IPS-11a (cell line): ENCODE measurements around the gene PXK.

Experiments
- H3K4me3 ChIP-seq: one replicate; pipeline ENCODE4 v1.5.1; 2013; ENCODE audit warnings: low read depth, low read length, control low read depth

The PXK gene

GRCh38 chr3:58459160-58459559 is 126.5 kb downstream of the PXK start:
- H3K4me3 ChIP-seq: no peak overlapping the region

DNA sequence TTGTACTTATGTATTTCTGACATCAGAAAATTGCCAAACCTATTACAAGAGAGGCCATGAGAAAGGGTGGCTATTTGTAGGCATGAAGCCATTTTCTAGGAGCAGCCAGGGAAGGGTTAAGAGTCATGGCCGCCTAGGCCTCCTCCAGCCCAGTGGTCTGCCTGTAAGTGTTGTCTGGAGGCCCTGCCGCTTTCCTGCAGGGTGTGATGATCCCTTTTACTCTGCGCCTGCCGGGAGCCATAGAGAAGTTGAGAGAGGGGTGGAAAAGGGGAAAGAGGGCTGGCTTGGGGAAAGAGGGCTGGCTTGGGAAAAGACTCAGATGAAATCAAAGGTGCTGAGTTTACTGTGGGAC is 130.1 kb downstream of the PXK start:
- no peak overlapping the region for H3K4me3 ChIP-seq

DNA sequence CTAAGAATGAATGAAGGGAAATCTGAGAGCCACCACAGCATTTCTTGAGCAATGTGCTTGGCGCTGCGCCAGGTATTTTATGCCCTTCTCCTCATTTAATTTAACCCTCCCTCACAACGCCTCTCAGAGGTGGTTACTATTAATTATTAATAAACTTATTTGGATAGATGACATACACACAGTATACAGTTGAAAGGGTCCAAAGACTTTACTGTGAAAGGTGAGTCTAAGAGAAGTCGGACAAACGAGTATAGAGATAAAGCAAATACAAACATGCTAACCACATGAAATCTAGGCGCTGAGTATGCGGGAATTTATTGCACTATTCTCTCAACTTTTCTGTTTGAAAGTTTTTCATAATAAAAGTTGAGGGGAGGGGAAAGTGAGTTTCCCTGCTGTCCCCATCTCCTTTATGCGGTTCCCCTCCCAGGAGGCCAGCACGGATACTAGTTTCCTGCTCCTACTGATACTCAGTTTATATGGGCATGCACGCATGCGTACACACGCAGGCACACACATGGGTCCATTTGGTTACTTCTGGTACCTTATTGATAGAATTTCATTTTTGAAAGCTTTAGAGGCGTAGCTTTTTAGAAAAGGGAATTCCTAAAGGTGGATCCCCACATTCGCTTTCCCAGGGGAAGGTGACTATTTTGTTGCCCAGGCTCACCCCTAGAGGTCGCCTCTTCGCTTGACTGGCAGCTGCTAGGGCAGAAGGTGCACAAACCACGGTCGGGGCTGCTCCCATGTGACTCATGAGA is 130.7 kb downstream of the PXK start:
- no peak overlapping the region for H3K4me3 ChIP-seq

- H3K4me3 ChIP-seq: no peak overlapping the region
Measured at GRCh38 chr3:58463942-58464271, 131.2 kb downstream of the PXK start.

- no peak overlapping the region for H3K4me3 ChIP-seq
Measured at GRCh38 chr3:58464866-58465265, 132.2 kb downstream of the PXK start.

DNA sequence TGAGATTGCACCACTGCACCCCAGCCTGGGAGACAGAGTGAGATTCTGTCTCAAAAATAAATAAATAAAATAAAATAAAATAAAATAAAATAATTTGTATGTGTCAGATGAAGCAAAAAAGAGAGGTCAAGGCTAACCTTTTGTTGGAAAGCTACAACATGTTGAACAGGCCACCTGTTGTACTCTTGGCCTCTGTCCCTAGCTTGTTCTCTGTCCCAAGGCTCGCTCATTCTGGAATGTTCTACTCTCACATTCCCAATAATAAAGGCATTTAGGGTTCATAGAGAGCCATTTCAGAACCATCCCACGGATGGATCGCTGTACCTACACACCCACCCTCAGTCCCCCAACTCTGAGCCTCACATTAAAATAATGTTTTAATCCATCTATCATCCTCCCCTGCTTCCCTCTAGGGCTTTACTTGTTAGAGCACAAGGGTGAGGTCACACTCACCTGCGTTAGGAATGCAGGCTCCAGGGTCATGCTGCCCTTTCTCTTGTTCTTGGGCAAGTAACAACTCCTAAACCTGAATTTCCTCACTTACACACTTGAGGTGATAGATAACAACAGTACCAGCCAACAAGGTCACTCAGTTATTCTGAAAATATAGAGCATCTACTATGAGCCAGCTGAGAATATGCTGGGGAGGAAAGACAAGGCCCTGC is 134.3 kb downstream of the PXK start:
- no peak overlapping the region for H3K4me3 ChIP-seq

DNA sequence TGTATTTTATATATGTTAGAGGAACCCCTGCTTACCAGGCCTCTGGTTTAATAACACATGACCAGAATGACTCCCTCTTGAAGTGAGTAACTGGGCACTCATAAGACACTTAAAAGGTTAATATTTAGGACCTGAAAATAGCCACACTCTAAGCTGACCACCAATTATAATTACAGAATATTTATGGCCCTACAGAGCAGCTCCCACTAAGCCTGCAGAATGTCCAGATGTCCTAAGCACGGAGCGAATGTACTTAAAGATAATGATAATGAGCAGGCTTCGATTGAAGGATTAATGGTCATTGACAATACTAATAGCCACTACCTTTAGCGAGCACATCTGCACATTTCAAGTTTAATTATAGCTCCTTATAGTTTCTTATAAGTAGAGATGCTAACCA is 136.4 kb downstream of the PXK start:
- no peak overlapping the region for H3K4me3 ChIP-seq

DNA sequence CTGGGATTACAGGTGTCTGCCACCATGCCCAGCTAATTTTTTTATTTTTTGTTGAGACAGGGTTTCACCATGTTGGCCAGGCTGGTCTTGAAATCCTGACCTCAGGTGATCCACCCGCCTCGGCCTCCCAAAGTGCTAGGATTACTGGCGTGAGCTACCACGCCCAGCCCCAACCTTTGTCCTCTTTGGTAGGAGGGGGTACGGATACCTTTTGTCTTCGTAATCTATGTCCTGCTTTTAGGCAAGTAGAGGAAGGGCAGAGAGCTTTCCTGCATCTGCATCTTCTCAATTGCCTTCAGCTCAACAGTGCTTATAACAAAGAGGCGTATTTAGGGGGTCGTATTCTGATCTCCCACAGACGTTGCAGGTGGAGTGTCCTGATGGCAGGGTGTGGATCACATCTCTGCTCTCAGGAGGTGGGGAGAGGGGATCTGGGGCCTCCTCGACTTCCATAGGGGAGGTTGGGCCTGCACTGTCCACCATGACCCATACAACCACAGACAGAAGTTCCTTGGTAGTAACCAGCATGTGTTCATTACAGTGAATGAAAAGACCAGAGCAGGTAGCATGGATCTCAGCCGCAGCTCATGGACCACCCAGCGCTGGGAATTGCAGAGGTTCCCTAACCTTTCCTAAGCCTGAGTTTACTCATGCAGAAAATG is 137.8 kb downstream of the PXK start:
- no peak overlapping the region for H3K4me3 ChIP-seq

GRCh38 chr3:58471025-58471887 is 138.6 kb downstream of the PXK start:
- no peak overlapping the region for H3K4me3 ChIP-seq

DNA sequence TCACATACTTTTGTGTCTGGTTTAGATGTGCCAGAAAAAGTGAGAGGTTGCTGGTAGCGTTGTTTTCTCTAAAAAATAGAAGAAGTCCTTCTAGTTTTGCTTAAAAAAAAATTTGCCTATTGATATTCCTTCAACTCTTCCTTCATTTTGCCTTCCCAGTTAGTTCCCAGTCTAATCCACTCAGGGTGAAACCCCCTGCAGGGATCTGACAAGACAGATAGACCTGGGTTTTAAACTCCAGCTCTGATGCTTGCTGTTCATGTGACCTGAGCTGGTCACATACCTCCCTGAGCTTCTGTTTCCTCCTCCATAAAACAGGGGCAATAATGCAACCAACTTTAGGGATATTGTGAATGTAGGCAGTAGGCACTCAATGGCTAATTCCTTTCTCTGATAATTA is 140.6 kb downstream of the PXK start:
- H3K4me3 ChIP-seq: no peak overlapping the region

- no peak overlapping the region for H3K4me3 ChIP-seq
Measured at GRCh38 chr3:58474348-58474911, 141.7 kb downstream of the PXK start.

DNA sequence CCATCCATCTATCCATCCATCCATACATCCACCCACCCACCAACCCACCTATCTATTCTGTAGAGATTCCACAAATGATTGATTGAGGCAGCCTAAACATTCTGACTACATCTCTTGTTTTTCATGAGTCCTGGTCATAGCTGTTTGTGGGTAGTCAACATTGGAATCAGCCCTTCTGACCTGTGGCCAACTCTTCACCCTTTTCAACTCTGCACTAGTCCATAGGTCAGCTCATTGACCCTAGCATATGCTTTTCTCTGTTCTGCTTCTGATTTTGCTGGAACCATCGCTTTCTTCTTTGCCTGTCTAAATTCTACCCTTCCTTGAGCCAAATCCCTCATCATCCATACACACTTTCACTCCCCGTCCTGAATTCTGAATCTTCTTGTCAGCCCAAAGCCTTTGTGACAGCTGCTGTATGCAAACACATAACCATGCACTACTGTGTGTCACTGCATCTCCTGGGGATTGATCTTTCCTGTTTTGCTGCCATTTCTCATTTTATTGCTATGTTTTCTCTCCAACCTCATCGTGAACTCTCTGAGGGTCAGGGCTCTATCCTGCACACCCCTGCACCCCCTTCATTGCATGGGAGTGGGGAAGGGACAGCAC is 142.4 kb downstream of the PXK start:
- no peak overlapping the region for H3K4me3 ChIP-seq
